HG03135 (cell line): Measurements from ENCODE around the gene SV2B.
"Not testable (repeated sequence)": the region's sequence is repeated elsewhere in the genome, so short reads cannot be mapped to it uniquely, and the experiment has no call there.

Experiments used
- ATAC-seq: cut with Tn5 transposase; IDR thresholded peaks from one replicate; pipeline ENCODE4 v1.9.1; 2021; ENCODE audit warnings: mild to moderate bottlenecking, moderate library complexity; ENCODE audit not compliant: unreplicated experiment

The SV2B gene, protein sequence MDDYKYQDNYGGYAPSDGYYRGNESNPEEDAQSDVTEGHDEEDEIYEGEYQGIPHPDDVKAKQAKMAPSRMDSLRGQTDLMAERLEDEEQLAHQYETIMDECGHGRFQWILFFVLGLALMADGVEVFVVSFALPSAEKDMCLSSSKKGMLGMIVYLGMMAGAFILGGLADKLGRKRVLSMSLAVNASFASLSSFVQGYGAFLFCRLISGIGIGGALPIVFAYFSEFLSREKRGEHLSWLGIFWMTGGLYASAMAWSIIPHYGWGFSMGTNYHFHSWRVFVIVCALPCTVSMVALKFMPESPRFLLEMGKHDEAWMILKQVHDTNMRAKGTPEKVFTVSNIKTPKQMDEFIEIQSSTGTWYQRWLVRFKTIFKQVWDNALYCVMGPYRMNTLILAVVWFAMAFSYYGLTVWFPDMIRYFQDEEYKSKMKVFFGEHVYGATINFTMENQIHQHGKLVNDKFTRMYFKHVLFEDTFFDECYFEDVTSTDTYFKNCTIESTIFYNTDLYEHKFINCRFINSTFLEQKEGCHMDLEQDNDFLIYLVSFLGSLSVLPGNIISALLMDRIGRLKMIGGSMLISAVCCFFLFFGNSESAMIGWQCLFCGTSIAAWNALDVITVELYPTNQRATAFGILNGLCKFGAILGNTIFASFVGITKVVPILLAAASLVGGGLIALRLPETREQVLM

DNA sequence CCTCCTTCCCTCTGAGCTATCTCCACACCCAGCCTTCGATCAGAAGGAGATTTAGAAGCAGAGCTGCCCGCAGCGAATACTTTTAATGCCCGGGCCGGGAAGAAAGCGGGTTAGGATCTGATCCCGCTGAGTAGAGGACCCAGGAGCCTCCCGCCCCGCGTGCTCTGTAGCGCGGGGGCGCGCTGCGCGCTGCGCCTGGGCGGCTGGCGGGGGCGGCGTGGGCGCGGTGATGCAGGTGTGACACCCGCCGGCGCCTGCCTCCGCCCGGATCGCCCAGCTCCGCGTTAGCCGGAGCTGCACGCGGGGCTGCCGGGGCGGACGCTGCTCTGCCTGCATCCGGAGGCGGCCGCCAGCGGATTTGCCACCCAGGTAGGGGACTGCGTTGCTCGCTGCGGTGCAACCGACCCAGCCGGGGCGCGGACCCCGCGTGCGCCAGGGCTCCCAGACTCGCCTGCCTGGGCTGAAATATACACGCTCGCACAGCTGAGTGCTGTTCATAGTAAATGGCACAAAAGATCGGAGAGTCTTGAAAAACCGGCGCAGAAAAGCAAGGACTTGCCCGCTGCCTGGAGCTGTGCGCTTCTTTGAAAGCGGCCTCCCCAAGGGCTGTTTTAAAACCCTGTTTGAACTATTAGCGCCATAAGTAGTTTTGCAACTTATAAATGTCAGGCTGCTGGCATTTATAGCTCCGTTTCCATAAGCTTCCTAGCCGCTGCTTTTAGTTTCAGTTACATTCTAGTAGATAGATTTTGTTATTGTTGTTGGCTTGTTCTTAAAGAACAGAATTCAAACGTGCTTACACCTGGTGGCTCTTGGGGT lies at the start of gene SV2B:
Gene SV2B, plus strand, starts transcription at position 263 of the 819 bp plus-strand sequence. CDS start 126,007 bp downstream, outside the sequence.
- no peak for ATAC-seq

DNA sequence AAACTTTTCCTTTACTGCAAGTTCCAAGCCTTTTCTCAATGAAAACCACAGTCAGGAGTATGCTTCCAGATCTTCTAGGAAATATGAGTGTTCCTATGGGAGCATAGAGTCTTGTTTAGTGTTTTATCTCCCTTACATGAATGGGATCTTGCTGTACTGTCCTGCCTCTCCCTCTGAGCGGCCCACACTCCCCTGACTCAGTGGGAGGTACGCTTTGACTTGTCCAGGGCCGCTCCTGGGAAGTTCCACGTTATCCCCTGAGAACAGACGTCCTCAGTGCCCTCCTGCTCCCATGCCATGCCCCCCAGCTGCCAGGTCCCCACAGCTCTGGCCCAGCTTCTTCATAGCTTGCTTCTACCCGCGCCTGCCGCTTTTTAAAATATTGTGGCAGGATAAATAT lies 48.8 kb upstream of the SV2B start:
- ATAC-seq = no peak

DNA sequence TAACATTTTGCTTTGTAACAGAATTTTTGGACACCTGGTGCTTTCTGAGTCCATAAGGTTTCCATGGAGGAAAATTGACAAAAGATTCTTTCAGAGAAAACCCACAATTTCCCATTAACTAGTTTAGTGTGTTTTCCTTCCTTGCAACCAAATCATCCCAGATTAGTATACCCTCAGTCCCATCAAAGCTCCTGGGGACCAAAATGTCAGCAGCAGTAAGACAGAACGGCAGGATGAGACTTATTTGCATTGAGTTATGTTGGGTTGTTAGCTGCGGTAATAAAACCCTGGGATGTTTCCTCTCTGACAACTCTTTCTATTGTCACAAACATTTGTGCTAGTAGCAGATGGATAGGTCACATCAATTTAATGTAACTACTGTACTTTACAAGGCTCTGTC lies 45.2 kb upstream of the SV2B start:
- no peak for ATAC-seq

DNA sequence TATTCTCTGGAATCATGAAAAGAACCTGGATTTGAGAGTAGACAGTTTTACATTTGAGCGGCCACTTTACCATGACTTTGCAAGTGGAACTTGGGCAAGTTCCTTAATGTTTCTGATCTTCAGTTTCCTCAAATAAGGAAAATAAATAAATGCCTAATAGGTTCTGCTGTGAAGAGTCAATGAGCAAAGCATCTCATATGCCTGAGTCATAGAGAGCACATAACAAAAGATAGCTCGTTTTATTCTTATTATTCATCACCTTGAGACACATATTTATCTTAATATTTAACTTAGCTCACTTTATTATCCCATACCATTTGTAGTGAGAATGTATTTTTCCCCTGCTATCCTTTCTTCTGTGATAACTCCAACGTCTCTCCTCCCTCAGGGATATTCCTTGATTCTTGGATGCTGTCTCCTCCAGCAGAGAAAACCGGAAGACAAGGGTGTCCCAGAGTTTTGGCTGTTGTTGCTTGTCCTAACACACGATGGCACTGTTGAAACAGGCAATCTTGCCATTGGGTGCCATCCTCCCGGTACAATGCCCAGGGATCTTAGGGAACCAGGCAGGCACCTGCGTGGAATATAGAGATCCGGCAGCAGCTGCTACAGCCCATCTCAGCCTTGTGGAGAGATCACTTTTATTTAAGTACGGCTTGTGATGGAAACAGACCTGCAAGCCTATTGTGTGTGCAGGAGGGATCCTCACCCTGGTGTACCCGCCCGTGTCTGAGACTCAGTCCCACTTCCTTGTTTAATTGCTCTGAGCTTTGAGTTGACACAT lies 44.3 kb upstream of the SV2B start:
- no peak for ATAC-seq

DNA sequence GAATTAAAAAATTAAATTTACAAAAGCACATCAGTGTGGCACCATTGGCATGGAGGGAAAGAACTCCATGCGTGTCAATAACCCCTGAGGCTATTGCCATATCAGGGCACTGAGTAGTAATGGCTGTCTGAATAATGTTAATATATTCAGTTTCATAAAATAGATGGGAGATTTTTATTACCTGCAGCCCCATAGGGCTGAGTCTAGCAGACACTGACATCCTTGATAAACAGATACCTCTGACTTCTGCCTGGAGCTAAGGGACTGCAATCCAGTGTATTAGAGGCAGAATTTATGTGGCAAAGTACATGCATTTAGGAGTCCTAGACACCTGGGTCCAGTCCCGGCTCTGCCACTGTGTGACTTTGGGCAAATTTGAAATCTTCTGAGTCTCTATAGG lies 38.8 kb upstream of the SV2B start:
- no peak for ATAC-seq

DNA sequence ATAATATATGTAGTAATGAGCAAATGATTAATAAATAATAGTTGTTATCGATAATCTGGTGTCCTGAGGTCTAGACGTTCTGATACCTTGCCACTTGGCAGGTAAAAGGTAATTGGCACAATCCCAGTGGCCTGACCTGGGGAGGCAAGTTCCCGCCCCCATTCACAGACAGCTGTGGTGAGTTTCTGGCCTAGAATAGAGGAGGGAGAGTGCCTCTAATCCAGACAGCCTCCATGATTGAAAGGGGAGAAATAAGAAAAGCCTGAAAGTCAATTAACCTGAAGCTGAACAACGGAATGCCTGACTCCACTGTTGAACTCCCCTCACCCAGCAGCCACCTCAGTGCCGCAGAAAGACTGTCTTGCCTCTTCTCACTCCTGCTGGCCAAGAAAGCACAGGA lies 38.1 kb upstream of the SV2B start:
- ATAC-seq = no peak

DNA sequence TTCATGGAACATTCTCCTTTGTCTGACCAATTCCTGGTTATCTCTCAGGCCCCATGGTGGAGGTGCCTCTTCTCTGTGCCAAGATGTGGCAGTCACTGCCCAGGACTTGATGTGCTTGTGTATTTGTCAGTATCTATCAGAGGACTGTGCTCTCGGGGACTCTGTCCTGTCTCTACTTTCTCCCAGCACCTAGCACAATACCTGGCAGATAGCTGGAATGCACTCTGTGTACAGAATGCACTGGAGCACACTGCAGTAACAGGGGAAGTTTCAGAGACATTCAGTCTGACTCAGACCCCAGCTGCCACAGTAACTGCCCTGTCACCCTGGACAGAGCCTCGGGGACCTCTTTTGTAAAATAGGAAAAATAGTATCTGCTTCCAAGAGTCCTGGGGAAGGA lies 34.6 kb upstream of the SV2B start:
- no peak for ATAC-seq

DNA sequence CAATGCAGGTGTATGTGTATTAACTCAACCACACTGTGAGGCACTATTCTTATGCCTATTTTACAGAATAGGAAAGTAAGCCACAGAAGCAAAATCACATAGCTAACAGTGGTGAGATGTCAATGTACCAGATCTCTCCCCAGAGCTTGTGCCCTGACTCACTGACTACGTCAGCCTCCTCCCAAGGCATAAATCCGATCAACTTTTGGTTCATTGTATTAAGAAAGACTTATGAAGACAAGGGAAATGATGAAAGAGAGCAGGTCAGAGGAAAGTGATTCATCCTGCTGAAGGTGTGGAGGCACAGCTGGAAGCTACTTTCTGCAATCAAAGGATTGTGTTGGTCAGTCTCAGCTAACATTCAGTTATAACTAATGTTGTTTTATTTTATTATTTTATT lies 33.0 kb upstream of the SV2B start:
- no peak for ATAC-seq

DNA sequence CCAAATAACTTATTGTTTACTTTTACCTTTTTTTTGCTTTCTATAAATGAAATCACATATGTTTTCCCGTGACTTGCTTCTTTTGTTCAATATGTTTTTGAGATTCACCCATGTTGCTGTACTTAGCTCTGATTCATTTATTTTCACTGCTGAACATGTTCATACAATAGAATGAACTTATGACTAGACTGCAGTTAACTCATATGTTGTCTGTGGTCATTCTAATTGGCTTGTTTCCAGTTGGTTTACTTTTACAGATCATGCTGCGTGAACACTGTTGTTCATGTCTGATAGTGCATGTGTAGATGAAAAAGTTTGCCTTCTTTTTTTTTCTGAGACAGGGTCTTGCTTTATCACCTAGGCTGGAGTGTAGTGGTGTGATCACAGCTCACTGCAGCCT lies 31.6 kb upstream of the SV2B start:
- no peak for ATAC-seq

DNA sequence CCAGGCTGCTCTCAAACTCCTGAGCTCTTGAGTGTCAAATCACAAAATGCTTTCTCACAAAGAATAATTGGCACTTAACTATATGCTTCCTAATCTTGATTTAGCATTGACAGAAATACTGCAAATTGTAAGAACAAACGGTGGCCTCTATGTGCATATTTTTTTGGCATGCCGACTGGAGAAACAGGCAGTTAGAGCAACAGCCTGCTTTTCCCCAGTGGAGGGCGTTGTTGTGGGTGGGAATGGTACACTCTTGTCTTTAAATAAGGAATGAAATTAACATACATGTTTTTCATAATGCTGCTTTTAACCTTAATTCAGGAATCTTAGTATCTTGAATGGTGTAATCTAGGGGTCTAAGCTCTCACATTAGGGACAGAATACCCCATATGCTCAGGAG lies 31.1 kb upstream of the SV2B start:
- no peak for ATAC-seq

DNA sequence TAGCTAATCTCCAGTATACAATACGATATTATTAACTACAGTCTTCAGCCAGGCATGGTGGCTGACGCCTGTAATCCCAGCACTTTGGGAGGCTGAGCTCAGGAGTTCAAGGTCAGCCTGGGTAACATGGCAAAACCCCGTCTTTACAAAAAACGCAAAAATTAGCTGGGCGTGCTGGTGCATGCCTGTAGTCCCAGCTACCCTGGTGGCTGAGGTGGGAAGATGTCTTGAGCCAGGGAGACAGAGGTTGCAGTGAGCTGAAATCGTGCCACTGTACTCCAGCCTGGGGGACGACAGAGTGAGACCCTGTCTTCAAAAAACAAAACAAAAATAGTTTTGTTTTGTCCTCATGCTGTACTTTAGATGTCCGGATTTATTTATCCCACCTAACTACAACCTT lies 29.2 kb upstream of the SV2B start:
- no peak for ATAC-seq

DNA sequence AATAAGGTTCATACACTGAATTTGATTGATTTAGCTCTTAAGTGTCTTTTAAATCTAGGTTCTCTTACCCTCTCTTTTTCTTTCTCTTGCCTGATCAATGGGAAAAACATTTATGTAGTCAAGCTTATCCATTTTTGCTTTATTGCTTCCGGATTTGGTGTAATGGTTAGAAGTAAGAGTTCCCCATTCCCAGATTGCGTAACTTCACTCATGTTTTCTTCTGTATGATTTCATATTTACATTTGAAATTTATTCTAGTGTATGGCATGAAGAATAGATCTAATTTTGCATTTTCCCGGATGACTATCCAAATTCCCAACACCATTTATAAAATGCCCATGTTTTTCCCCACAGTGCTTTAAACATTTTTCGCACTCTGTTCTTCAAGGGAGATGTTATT lies 27.9 kb upstream of the SV2B start:
- no peak for ATAC-seq

DNA sequence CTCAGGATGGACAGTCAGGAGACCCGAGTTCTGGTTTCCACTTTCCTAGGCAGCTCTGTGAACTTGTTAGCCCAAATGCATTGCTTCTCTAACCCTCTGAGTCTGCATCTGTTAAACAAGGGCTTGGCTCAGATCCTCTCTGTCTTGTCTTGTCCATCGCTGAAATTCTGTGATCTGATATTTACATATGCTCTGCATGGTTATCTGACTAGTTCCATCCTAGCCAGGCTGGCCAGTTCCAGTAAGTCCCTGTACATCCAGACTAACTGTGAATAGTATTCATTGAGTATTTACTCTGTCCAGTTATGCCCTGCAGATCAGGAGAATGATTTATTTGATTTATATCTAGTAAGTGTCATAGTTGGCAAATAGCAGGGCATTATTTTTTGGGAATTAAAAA lies 27.0 kb upstream of the SV2B start:
- ATAC-seq = no peak

DNA sequence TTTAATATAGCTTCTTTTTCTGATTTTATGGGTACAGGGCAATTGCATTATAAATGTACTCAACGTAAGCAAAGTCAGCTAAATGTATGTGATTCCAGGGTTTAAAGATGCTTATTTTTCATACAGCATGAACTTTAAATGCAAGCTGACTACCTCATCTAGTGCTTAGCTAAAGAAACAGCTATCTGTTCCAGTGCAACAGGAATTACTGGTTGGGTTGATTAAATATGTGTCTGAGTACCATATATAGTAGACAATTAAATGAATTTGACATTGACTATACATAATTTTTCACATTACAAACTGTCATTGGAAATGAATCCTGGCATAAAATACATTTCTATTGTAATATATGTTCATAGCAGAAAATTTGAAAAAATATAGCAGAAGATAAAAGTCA lies 26.3 kb upstream of the SV2B start:
- no peak for ATAC-seq

DNA sequence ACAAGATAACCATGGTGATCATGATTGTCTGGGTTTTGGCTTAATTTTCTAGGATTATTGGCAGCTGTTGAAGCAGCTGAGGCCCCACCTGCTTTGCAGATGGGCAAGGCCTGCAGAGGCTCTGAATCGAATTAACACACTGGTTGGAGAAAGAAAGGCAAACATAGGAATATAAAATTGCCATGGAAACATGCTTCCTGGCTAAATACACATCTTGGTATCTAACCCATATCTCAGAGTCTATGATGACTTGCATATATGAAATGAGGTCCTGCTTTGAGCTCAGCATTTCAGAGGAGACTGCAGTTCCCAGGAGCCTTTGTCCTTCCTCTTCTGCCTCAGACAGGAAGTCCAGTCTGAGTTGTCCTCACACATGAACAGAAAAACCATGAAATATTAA lies 24.3 kb upstream of the SV2B start:
- no peak for ATAC-seq

DNA sequence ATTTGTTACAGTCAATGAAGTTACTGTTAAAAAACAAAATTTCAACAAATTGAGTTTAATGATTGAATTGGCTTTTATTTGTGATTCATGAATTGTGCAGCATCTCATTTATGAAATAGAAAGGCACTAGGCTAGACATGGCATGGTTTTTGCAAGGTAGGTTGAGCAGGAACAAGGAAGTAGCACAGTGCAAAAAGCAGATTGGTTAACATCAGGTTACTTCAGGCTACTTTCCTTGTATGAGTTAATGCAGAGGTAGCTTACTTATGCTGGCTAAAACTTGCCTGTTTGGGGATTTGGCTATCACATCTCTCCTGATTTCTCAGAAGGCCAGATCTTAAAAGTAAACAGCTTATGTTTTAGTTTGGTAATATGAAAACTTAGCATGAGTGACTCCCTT lies 23.0 kb upstream of the SV2B start:
- no peak for ATAC-seq

DNA sequence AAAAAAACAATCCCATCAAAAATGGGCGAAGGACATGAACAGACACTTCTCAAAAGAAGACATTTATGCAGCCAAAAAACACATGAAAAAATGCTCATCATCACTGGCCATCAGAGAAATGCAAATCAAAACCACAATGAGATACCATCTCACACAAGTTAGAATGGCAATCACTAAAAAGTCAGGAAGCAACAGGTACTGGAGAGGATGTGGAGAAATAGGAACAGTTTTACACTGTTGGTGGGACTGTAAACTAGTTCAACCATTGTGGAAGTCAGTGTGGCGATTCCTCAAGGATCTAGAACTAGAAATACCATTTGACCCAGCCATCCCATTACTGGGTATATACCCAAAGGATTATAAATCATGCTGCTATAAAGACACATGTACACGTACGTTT lies 6.2 kb upstream of the SV2B start:
- not testable (repeated sequence) for ATAC-seq

DNA sequence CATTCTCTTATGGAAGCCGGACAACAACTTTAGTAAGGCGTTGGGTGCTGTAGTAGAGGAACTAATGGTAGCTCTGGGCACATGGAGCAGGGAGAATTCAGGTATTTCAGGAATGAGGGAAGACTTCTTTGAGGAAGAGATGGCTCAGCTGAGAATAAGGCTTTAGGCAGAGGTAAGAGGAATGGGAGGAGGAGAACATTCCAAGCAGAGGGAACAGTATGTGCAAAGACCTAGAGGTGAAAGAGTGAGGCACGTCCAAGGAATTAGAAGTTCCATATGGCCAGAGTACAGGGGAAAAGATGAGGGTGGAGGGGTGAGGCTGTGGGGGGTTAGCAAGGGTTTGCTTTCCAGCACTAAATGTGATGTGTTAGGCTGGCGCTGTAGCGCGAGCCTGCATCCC lies 1.6 kb upstream of the SV2B start:
- ATAC-seq = no peak

DNA sequence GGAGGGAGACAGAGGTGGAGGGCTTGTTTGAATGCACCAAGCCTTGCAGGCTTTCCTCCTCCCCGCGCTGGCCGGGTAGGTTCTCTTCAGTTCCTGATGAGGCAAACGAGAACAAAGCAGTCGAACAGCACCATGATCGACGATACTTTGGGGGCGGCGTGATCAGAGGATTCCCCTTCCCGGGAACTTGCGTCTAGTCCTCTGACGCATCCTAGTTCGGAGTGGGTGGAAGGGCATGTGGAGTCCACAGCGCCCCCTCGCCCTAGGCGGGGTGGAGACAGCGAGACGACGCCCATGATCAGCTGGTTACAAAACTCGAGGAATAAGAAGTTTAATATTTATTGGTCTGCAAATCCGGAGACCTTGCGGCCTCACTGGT lies 452 bp upstream of the SV2B start:
- no peak for ATAC-seq

DNA sequence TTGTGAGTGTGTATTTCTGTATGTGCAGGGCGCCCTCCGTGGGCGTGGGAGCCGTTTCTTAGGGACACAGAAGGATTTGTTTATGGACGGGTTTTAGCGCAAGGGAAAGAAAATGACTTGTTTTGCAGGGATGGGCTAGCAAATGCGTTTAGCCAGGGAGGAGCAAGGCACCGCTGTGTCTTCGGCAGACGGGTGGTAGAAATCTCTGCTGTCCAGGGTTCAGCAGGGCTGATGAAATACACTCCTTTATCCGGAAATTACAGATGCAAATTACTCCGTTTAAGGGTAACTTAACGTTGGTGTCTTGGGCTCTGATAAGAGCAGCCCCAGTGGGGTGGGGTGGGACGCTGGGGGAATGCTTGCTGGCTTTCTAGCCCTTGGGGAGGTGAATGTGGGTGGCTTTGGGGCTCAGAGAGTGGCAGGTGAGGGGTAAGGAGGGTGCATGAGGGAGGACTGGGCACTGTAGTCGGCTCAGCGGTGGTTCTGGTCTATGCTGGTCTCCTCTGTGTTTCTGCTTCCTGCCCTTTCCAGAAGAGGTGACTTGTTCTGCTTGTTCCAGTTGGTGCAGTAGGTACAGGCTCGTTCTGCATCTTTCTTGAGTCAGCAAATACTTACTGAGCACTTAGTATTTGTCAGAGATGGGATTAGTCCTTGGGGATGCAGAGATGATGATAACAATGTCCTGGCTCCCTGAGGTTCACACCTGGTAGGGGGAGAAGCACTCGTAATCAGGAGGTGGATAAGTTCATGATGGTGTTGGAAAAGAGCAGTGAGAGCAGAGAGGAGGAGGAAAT lies 954 bp downstream of the SV2B start:
- ATAC-seq = no peak
